ENCODE measurements around the gene RHOV.

- TF ChIP-seq CTCF (conservative IDR thresholded peaks at IDR 0.05 in 1 of 2, IDR thresholded peaks at IDR 0.05 in 1 of 2; ENCODE audit: extremely low read depth in 1 of 2, insufficient read depth in 1 of 2, low read depth in 1 of 2, low read length in 2 of 2): no peak
- TF ChIP-seq EZH2 (IDR thresholded peaks at IDR 0.05; ENCODE audit: borderline replicate concordance, low read length): no peak
Measured at GRCh38 chr15:40909662-40910630, 35.9 kb upstream of the RHOV start.
